GM20431 (cell line): ENCODE results near the gene WDR27.
"Not testable (repeated sequence)": the region's sequence is repeated elsewhere in the genome, so short reads cannot be mapped to it uniquely, and the experiment has no call there.

Source experiments
- in situ Hi-C: fragments of 300-500 bp; cut with MseI, MboI; formaldehyde crosslinking; loops from one replicate; pipeline ENCODE4 v1.15.0; 2020; ENCODE audit warnings: low sequenced_read_pairs; ENCODE audit not compliant: unreplicated experiment

WDR27 gene

GRCh38 chr6:169620171-169621130 lies 81.4 kb downstream of the WDR27 start:
- in situ Hi-C loops: no loop called here

DNA sequence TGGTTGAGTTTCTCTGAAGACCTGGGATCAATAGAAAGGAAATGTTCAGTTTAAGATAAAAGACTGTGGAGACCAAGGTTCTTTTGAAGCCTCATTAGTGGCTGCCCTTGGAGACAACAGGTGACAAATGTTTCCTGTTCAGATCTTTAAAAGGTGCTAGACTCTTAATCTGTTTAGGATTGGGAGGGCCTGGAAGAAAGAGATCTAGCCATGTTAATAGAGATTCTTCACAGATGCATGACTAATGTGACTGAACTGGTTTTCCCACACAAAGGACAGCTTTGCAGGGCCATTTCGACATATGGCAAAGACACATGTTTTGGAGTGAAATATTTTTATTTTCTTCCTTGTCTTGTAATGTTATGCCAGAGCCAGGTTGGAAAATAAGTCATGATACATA lies 82.2 kb downstream of the WDR27 start:
- in situ Hi-C loops: no loop called here

GRCh38 chr6:169618526-169619490 lies 83.0 kb downstream of the WDR27 start:
- in situ Hi-C loops: no loop called here

- in situ Hi-C loops: no loop called here
Observed at GRCh38 chr6:169617562-169617961, 84.3 kb downstream of the WDR27 start.

GRCh38 chr6:169608609-169609008 lies 93.2 kb downstream of the WDR27 start:
- in situ Hi-C loops: not testable (repeated sequence)

GRCh38 chr6:169604076-169604475 lies 97.8 kb downstream of the WDR27 start:
- in situ Hi-C loops: no loop called here

DNA sequence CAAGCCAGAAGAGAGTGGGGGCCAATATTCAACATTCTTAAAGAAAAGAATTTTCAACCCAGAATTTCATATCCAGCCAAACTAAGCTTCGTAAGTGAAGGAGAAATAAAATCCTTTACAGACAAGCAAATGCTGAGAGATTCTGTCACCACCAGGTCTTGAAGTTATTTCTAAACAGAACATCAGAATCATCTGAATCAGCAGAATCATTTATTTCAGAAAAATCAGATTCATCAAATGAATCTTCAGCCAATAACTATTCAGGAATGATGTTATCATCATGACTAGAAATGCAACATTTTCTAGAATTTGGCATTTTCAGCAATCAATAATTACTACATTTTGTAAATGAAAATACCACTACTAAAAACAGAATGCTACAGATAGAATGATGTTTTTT lies 100.7 kb downstream of the WDR27 start:
- in situ Hi-C loops: not testable (repeated sequence)

GRCh38 chr6:169592558-169592957 lies 109.3 kb downstream of the WDR27 start:
- in situ Hi-C loops: no loop called here

GRCh38 chr6:169591616-169592015 lies 110.2 kb downstream of the WDR27 start:
- in situ Hi-C loops: no loop called here

DNA sequence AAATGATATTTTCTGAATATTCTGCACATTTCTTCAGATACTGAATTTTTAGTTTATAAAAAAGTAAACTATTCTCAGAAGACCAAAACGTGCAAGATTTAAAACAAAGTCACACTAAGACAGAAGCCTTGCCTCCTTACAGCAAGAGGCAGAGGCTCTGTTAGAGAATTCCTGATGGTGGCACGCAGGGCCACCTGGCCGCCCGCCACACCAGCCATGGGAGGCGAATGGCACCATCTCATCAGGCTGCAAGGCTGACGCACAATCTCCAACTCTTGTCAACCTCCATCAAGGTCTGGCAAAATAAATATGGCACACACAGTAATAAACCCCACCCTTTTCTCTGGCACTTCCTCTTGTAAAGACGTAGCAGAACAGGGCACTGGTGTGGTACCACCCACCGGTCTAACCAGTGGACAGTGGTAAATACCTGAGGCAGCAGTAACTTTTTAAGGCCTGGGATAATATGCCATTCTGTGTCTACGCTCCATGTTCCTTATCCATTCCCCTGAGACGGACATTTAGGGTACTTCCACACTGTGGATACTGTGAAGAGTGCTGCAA lies 111.4 kb downstream of the WDR27 start:
- in situ Hi-C loops: no loop called here

- in situ Hi-C loops: no loop called here
Observed at GRCh38 chr6:169589699-169590257, 112.1 kb downstream of the WDR27 start.

GRCh38 chr6:169589293-169589692 lies 112.5 kb downstream of the WDR27 start:
- in situ Hi-C loops: no loop called here

GRCh38 chr6:169587975-169588374 lies 113.9 kb downstream of the WDR27 start:
- in situ Hi-C loops: no loop called here

DNA sequence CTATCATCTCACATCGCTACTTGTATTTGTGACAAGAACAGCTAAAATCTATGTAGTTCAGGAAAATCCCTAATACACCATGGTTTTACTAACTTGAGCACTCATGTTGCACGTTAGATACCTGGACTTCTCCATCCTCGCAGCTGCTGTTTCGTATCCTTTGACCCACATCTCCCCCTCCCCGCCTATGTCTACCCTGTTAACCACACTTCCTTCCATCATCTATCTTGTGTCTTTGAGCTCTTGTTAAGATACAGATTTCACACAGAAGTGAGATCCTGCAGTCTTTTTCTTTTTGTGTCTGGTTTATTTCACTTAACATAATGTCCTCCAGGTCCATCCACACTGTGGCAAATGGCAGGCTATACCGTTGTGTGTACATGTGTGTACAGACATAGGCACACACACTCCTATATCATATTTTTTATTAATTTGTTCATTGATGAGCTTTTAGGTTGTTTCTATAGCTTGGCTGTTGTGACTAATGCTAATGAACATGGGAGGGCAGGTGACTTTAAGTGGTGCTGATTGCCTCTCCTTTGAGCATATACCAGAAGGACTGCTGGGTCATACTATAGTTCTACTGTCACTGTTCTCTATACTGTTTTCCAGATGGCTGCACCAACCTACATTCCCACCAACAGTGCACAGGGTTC lies 117.8 kb downstream of the WDR27 start:
- in situ Hi-C loops: no loop called here

DNA sequence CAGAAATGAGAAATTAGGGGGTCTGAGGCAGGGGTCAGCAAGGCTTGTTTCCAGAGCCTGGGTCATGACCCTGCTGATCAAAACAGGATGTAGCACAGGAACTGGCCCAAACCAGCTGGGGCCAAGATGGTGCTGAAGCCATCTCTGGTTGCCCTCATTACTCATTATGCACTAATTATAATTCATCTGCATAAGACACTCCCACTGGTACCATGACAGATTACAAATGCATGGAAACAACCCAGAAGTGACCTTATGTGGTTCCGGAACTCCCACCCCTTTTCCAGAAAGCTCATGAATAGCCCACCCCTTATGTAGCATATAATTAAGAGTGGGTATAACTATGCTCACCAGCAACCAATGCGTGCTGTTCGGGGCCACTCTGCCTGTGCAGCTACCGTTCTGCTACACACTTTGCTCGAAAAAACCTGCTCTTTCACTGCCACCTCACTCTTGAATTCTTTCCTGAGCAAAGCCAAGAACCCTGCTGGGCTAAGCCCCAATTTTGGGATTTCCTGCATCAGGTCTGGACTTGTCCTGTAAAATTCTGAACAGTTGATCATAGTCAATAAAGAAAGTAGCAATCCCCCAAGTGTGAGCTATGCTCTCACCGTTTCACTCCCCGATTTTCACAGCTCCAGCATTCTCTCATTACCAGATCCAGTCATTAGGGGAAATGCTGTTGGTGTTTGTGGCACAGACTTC lies 122.3 kb downstream of the WDR27 start:
- in situ Hi-C loops: no loop called here

GRCh38 chr6:169577974-169578373 lies 123.9 kb downstream of the WDR27 start:
- in situ Hi-C loops: no loop called here

DNA sequence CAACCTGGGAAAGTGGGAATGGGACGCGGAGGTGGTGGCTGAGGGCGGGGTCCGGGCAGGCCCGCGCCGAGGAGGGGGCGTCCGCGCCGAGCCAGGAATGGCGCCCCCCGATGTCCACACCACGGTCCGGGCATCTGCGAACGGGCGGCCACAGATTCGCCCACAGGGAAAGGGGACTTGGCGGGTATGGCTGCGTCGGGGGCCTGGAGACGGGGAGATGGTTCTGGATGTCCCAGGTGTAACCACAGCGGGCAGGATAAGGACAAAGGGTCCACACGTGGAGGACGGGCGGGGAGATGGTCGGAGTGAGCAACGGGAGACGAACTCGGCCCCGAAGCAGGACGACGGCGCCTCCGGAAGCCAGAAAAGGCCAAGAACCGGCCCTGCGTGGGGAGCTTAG lies 124.6 kb downstream of the WDR27 start:
- in situ Hi-C loops: no loop called here

DNA sequence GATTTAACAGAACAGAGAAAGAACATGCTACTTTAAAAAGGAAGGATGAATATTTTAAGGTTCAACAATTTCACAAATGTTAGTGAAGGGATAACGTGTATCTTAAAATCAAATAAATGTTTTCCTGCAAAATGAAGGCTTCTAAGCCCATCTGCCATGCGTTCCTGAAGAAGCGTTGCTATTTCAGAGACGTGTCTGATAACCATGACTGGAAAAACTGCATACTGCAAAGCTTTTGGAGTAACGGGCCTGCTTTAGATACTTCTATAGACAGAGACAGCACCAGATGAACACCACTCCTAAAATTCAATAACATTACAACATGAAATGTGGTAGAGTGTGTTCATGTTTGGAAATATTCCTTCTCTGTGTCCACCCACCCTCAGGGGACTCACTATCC lies 126.0 kb downstream of the WDR27 start:
- in situ Hi-C loops: no loop called here

DNA sequence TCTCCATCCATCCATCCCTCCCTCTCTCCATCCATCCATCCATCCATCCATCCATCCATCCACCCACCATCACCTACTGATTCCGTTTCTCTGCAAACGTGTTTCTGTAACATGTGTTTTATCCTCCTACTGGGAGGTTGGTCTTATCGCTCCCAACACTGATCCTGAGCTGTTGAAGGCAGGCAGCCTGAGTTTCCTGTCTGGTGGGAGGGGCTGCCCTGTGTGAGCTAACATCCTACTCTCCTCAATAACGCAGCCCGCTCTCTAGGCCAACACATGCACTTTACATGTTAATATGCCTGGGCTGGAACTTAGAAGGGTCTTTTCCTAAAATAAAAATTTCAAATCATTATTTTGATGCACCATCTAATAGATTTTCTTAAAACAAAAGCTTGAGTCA lies 126.5 kb downstream of the WDR27 start:
- in situ Hi-C loops: no loop called here
